Astrocyte (in vitro differentiated cells and primary cell): ENCODE measurements around the gene SPARC.

Source experiments
- EZH2 ChIP-seq: IDR thresholded peaks from 2 replicates; pipeline ENCODE4 v1.6.1; 2012; ENCODE audit warnings: mild to moderate bottlenecking, low read length, inconsistent platforms; ENCODE audit not compliant: insufficient read depth
- TF ChIP-seq, protein P1 (sequence below): IDR thresholded peaks from 2 replicates; pipeline ENCODE4 v1.5.1; 2011; ENCODE audit warnings: low read depth, mild to moderate bottlenecking, inconsistent platforms, low read length, moderate library complexity; ENCODE audit not compliant: insufficient read depth

DNA sequence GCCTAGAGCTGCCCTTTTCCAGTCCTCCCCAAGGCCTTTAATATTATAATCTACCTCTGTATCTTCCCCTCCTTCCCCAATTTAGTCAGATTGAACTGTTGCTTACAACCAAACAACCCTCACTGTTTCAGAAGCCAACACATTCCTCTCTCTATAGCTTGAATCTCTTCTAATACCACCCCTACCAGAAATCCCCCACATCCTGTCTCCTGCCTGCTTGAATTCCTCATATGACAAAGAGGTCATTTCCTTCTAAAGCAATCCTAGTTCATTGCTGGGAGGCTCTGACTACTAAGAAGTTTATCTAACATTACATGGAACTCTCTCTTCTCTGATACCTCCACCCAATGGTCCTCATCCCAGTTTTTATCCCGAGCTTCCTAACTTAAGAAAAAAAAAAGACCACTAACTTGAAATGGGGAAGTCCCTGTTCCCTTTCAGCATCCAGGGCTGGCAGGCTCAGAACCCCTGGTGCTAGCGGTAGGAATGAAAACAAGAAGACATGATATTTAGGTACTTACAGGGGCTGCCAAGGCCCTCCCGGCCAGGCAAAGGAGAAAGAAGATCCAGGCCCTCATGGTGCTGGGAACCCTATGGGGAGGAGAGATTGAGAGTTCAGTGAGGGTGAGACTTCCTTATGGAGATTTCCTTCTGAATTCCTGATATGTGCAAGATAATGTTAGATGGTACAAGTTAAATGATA, 11.0 kb downstream of the SPARC start:
- TF ChIP-seq, protein P1, sequence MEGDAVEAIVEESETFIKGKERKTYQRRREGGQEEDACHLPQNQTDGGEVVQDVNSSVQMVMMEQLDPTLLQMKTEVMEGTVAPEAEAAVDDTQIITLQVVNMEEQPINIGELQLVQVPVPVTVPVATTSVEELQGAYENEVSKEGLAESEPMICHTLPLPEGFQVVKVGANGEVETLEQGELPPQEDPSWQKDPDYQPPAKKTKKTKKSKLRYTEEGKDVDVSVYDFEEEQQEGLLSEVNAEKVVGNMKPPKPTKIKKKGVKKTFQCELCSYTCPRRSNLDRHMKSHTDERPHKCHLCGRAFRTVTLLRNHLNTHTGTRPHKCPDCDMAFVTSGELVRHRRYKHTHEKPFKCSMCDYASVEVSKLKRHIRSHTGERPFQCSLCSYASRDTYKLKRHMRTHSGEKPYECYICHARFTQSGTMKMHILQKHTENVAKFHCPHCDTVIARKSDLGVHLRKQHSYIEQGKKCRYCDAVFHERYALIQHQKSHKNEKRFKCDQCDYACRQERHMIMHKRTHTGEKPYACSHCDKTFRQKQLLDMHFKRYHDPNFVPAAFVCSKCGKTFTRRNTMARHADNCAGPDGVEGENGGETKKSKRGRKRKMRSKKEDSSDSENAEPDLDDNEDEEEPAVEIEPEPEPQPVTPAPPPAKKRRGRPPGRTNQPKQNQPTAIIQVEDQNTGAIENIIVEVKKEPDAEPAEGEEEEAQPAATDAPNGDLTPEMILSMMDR: no peak
- TF ChIP-seq EZH2: no peak
